HG03575 (cell line): ENCODE data around the gene HOXD1.

Experiments used
- ATAC-seq: cut with Tn5 transposase; IDR thresholded peaks from one replicate; pipeline ENCODE4 v1.9.1; 2021; ENCODE audit not compliant: unreplicated experiment, insufficient number of reproducible peaks, low FRiP score; ENCODE audit errors: extremely low read depth

The HOXD1 gene

DNA sequence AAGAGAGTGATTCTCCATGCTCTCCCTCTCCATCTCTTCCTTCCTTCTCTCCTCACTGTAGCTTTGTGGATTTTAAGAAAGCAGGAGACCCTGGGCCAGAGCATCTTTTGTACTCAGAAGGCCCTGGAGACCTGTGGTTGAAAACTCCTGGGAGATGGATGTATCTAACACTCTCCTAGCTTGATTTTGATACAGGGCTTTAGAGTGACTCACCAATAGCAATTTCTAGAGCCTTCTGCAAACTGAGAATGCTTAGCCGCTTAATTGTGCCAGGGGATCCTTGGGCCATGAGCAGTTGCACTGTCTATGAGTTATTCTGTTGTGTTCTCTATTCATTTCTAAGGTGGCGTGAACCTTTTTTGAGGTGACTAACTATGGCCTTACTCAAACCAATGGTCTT is 17.7 kb downstream of the HOXD1 start:
- ATAC-seq: no peak

DNA sequence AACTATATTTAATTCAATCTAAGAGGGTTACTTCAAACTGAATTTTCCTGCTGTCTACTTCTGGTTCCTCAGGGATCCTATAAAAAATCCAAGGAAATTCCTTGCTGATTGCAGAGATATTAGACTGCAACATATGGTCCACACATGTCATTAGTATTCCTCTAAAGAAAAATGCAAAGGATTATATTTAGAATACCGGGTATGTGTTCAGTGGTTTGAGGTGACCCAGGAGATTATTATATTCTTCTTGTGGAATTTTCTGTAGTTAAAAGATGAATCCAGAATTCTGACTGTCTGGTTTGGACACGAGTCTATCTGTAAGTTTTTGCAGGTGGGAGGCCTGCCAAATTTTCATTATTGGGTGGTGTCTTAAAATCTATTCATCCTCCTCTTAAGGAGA is 18.2 kb downstream of the HOXD1 start:
- no peak for ATAC-seq

DNA sequence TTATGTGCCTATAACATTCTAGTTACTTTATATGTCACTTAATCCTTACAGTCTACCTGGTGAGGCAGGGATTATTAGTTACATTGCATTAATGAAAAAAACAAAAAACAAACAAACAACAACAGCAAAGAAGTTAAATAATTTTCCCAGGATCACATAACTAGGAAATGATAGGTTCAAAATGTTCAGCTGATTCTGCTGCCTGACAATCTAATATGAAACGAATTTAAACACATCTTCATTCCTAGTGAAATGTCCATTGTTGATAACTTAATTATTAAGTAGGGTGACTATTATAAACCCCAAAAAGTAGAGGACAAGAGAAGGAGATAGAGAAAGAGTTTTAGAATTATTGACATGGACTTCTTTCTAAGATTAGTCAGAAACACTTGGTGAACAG is 22.6 kb downstream of the HOXD1 start:
- ATAC-seq: no peak

DNA sequence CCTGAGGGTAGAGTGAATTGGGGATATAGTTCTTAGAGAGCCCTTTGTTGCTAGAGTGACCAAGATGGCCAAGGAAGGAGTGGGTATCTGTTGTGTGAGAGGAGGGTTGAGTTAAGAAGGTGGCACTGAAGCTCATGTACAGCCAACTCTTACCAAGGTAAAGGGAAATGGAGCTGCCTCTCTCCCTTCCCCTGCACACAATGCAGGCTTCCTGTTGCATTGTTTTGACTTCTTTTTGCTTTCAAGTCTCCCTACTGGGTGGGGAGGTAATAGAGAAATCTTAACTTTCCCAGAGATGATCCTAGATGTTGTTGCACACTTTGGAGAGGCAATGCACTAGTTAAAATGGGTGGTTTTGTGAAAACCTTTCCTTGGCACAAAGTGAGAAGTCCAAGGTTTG is 23.8 kb downstream of the HOXD1 start:
- no peak for ATAC-seq

DNA sequence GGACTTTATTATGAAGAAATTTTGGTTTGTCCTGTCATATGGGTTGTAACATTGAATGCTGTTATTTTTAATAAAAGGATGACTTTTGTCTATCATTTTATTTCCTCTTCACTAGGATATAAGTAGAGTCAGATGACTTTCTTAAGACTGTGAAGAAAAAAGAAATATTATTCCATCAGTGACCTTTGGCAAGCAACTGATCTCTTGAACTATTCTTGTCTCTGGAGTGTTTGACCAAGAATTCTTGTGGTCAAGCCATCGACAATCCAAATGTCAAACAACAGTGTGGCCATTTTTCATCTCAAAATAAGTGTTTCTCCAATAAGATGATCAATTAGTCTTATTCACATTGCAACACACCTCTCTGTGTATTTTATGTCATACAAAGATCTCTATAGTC is 24.9 kb downstream of the HOXD1 start:
- no peak for ATAC-seq

DNA sequence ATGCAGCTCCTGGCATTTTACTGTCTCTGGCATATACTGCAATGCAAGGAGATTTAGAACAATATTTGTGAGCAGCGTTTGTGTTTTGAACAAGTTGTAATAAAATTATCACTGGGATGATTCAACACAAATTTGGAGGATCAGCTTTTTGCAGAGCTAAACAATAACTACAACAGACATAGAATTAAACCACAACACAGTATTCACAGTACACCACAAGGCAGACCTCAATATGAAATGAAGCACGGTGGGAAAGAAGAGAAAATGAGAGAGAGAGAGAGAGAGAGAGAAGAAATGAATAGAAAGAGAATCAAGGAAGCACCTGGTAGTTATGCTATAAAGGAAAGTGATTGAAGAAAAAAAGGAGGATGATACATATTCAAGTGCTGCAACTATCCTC is 39.4 kb downstream of the HOXD1 start:
- ATAC-seq: no peak

DNA sequence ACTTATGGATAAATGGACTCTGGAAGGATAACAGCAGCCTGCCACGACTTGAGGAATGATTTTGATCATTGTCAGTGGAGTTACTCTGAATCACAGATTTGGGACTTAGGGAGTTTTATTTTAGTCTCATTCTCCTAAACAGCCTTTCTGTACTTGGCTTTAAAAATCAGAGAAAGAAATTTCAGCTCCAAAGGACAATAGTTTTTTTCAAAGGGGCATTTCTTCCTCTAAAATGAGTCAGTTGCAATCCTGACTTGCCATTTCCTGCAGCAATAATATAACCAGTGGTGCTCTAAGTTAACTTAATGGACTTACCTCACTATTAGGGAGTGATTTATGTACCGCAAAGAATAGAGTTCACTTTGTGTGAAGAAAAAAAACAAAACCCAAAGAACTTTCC is 45.7 kb downstream of the HOXD1 start:
- ATAC-seq: no peak

DNA sequence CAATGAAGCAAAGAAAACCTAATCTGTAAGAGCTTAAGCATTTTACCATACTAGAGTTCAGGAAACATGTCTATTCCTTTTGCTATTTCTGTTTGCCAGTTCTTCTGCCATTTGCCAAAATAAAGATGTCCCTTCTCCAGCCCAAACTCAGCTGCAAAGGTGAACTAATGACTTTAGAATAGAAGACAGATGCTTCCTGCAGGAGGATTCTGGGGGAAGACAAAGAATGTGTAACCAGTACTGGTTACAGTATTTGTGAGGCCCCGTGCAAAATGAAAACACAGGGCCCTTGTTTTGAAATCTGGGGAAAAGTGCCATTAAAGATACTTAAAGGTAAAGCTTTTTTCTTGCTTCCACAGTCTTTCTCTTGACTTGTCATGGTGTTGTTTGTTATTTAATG is 46.5 kb downstream of the HOXD1 start:
- ATAC-seq: no peak

DNA sequence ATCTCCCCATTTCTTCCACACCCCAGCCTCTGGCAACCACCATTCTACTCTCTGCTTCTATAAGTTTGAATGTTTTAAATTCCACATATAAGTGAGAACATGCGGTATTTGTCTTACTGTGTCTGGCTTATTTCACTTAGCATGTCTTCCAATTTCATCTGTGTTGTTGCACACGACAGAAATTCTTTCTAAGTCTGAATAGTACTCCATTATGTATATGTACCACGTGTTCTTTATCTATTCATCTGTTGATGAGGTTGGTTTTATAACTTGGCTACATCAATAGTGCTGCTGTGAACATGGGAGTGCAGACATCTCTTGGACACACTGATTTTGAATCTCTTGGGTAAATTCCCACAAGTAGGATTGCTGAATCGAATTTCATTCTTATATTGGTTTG is 49.0 kb downstream of the HOXD1 start:
- no peak for ATAC-seq

DNA sequence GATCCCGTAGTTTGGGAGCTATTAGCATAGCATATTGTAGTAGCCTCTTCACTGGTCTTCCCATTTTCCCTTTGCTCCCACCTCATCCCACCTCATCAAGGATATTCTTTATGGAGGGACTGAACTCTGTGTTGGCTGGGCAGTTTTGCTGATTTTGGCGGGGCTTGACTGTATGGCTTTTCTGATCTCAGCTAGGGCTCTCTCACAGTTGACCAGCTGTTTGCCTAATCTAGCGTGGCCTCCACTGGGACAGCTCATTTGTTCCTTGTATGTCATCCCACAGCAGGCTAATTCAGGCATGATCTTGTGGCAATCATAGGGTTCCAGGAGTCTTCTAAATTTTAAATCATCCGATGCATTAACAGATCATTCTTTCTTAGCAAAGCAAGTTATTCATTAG is 50.6 kb downstream of the HOXD1 start:
- no peak for ATAC-seq

DNA sequence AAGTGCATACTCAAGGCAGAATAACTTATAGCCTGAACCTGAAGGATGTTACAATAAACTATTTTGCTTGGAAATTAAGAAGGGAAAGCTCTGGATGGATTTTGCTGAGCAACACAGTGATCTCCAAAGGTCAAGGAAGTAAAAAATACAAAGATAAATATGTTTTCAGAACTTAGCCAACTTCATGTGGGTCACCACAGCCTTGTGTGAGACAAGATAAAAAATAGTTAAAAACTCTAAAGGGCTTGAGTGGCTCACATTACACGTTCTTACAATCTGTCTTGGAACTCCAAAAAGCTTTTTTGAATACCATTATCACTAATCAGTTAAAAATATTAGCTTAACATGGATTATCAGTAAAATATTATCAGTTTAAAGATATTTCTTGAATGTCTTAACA is 51.8 kb downstream of the HOXD1 start:
- no peak for ATAC-seq
